ENCODE data around the gene CYP1A2.
"Not testable (repeated sequence)": the region's sequence is repeated elsewhere in the genome, so short reads cannot be mapped to it uniquely, and the experiment has no call there.

The CYP1A2 gene

GRCh38 chr15:74738239-74738638 is 10.4 kb upstream of the CYP1A2 start:
- DNase-seq (ENCODE audit: low spot score) = not testable (repeated sequence)

GRCh38 chr15:74742422-74742821 is 6.2 kb upstream of the CYP1A2 start:
- no peak for DNase-seq (ENCODE audit: low spot score)

- no peak for DNase-seq (ENCODE audit: low spot score)
These were observed 2.3 kb upstream of the CYP1A2 start for GRCh38 chr15:74746389-74746788.

GRCh38 chr15:74749832-74750231 is 1.2 kb downstream of the CYP1A2 start:
- DNase-seq (ENCODE audit: low spot score) = no peak

GRCh38 chr15:74750751-74751150 is 2.1 kb downstream of the CYP1A2 start:
- no peak for DNase-seq (ENCODE audit: low spot score)

- no peak for DNase-seq (ENCODE audit: low spot score)
These were observed 3.4 kb downstream of the CYP1A2 start for GRCh38 chr15:74752011-74752410.

- DNase-seq (ENCODE audit: low spot score) = no peak
These were observed 3.9 kb downstream of the CYP1A2 start for GRCh38 chr15:74752531-74752930.

GRCh38 chr15:74754593-74755215 is 6.1 kb downstream of the CYP1A2 start:
- DNase-seq (ENCODE audit: low spot score) = no peak

GRCh38 chr15:74758736-74759135 is 10.1 kb downstream of the CYP1A2 start:
- DNase-seq (ENCODE audit: low spot score) = no peak

GRCh38 chr15:74762791-74763150 is 14.1 kb downstream of the CYP1A2 start:
- DNase-seq (ENCODE audit: low spot score) = no peak

GRCh38 chr15:74763416-74763815 is 14.8 kb downstream of the CYP1A2 start:
- DNase-seq (ENCODE audit: low spot score) = no peak

GRCh38 chr15:74767167-74768098 is 18.8 kb downstream of the CYP1A2 start:
- no peak for DNase-seq (ENCODE audit: low spot score)

- no peak for DNase-seq (ENCODE audit: low spot score)
These were observed 19.6 kb downstream of the CYP1A2 start for GRCh38 chr15:74768099-74768770.

GRCh38 chr15:74768771-74769342 is 20.2 kb downstream of the CYP1A2 start:
- peak; percentile 49 for DNase-seq (ENCODE audit: low spot score)

GRCh38 chr15:74769463-74770025 is 20.9 kb downstream of the CYP1A2 start:
- no peak for DNase-seq (ENCODE audit: low spot score)

- DNase-seq (ENCODE audit: low spot score) = no peak
These were observed 21.7 kb downstream of the CYP1A2 start for GRCh38 chr15:74770211-74770903.

GRCh38 chr15:74773329-74773728 is 24.7 kb downstream of the CYP1A2 start:
- no peak for DNase-seq (ENCODE audit: low spot score)

- DNase-seq (ENCODE audit: low spot score) = no peak
These were observed 25.1 kb downstream of the CYP1A2 start for GRCh38 chr15:74773731-74774252.

GRCh38 chr15:74775132-74775562 is 26.5 kb downstream of the CYP1A2 start:
- no peak for DNase-seq (ENCODE audit: low spot score)

- DNase-seq (ENCODE audit: low spot score) = no peak
These were observed 27.2 kb downstream of the CYP1A2 start for GRCh38 chr15:74775894-74776293.
